ENCODE measurements around the gene PCDH8.

The PCDH8 gene

GRCh38 chr13:52851137-52851962 is 2.9 kb upstream of the PCDH8 start:
- DNase-seq (ENCODE audit: low spot score), result peak; percentile 63

DNA sequence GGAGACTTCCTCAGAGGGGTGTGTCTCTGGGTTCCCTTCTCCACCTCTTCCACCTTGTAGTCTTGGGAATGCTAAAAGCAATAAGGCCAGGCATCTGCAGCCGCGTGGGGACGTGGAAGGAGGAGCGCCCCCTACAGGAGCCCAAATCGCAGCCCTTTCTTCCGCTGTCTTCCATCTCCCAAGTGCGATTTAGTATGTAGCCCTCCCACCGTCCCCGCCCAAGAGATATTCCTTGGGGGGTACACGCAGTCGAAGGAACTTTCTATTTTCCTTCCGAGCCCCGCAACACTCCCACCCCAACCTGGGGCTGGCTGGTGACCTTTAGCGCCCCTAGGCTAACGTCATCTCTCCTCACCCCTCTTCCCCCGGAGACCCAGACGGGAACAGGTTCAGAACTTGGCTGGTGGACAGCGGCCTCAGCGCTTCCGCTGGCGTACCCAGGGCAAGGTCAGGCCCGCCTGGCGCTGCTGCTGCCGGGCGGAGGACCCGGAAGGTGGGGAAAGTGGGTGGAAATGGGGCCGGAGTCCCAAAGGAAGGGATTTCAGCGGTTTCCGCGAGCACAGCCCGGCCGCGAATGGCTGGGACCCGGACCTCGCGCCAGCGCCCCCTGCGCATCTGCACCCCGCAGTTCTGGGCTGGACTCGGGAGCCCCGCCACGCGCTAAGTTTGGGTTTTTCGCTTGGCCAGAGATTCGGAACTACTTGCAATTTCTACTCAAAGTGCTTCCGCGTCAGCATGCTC is 2.1 kb upstream of the PCDH8 start:
- peak; percentile 86 for DNase-seq (ENCODE audit: low spot score)

GRCh38 chr13:52850072-52850395 is 1.6 kb upstream of the PCDH8 start:
- DNase-seq (ENCODE audit: low spot score), result no peak

- no peak for DNase-seq (ENCODE audit: low spot score)
These were observed 1.0 kb upstream of the PCDH8 start for GRCh38 chr13:52849291-52850071.

- DNase-seq (ENCODE audit: low spot score), result no peak
These were observed 583 bp downstream of the PCDH8 start for GRCh38 chr13:52847682-52848432.

- no peak for DNase-seq (ENCODE audit: low spot score)
These were observed 1.1 kb downstream of the PCDH8 start for GRCh38 chr13:52847322-52847681.

DNA sequence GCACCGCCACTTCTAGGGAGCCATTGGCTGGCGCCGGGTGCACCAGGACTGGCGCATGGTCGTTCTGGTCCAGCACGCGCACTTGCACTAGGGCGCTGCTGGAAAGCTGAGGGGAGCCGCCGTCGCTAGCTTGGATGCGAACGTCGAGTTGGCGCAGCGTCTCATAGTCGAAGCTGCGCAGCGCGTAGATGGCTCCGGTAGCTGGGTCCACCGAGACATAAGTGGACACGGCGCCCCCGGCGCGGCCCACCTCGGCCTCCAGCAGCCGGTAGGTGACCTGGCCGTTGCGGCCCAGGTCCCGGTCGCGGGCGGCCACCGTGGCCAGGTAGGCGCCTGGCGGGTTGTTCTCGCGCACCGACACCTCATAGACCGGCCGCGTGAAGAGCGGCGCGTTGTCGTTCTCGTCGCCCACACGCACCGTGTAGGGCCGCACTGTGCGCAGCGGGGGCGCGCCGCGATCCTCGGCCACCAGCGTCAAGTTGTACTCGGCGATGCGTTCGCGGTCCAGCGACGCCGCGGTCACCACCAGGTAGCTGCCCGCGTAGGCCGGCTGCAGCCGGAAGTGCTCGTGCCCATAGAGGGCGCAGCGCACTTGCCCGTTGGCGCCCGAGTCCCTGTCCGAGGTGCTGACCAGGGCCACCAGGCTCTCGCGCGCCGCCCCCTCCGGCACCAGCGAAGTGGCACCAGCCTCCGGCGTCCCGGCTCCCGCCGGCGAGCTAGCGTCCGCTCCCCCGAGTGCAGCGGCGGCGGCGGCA is 1.7 kb downstream of the PCDH8 start:
- DNase-seq (ENCODE audit: low spot score), result no peak

DNA sequence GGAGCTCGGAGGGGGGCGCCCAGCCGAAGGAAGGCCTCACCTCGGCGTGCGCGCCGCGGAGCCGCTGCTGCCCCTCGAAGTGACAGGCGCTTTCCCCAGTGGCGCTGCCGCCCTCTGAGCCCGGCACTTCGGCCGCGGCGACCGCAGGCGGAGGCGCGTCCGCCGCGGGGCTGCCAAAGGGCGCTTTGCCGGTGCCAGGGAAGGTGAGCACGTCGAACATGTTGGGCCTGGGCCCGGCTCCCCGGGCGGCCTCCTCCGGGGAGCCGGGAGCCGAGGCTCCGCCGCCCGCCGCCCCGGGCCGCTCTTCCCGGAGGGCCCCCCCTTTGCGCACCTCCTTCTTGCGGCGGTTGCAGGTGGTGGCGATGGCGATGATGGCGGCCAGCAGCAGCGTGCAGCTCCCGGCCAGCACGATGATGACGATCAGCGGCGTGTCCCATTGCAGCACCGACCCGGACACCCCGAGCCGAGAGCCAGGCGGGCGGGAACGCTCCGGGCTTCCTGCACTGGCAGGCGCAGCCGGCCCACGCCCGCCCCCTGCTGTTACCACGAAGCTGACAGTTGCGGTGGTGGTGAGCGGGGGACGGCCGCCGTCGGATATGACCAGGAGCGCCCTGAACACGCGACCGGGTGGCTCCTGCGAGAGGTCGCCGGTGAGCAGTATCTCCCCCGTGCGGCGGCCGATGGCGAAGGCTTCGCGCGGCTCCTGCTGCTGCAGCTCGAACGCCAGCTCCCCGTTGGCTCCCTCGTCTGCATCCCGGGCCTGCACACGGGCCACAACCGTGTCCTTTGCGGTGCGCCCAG is 2.5 kb downstream of the PCDH8 start:
- no peak for DNase-seq (ENCODE audit: low spot score)

DNA sequence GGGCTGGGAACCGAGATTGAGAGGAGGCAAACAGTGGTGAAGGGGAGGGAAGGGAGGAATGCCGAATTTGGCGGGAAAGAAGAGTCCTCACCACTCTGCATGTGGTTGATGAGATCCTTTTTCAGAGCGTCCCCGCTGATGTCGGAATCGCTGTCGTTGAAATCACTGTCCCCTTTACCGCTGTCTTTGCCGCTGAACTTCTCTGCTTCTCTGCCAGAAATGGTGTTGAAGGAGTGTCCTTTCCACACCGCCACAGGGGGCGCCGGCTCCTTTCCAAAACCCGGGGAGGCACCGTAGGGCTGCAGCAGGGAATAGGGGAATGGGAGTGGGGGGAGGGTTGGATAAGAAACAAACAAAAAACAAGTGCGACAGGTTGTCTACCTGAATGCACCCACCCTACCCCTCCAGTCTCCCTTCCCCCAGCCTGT is 3.1 kb downstream of the PCDH8 start:
- DNase-seq (ENCODE audit: low spot score), result no peak

GRCh38 chr13:52844836-52845235 is 3.6 kb downstream of the PCDH8 start:
- no peak for DNase-seq (ENCODE audit: low spot score)

DNA sequence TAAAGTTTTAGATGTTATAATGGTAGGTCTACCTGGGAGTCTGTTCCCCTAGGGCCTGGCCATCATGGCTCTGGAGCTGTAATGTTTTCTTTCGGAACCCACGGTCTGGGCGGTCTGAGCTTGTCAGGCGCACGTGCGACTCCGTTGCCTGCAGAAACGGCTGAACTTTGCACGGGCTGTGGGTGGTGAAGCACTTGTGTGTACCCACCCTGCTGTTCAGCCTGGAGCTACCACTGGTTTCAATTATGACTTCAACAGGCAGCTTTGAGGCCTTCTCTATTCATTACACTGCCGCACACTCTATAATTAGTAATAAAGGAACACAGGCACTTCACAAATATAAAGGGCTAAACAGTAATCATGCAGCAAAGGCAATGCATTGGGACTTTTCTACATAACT is 6.0 kb downstream of the PCDH8 start:
- no peak for DNase-seq (ENCODE audit: low spot score)

DNA sequence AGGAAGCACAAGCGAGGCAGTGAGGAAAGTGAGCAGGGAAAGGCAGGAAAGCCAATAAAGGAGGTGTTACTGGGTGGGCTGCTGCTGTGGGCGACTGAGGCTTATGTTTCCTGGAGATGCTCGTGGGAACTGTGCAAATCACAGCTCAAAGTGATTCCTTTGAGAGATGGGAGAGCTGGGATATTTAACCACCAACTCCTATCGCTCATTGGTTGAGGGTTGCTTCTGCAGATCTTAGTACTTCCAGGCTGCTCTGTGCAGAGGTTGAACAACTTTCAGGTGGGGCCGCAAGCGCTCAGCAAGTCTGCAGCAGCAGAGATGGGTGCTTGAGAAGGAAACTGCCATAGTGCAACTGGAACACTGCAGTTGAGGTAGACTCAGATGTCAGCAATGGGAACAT is 8.4 kb downstream of the PCDH8 start:
- DNase-seq (ENCODE audit: low spot score), result no peak

DNA sequence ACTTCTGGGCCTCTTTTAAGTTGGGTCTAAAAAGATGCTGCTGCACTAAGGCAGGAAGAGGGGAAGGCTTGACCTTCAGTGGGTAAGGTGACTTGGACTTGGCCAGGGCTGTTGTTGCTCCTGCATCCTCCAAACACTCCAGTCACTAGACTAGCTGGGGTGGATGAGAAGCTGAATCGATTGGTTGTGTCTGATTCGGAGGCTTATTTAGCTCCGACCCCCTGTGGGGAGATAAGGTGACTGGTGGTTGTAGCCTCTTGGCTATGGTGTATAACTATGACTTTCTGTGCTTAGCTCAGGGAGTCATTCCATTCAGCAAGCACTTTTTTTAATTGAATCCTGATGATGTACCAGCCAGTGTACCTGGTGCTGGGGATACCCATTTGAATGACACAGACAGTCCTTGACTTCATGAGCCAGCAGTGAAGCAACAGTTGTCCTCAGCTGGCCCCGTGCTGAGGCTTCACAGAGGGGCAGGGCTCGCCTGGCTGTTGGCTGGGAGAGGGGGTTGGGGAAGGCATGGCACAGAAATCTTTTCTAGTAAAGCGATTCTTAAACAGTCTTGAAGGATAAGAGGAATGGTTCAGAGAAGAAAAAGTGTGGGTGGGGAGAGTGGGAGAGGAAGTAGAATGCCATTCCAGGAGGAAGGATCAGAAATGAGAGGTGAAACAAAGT is 9.9 kb downstream of the PCDH8 start:
- no peak for DNase-seq (ENCODE audit: low spot score)

DNA sequence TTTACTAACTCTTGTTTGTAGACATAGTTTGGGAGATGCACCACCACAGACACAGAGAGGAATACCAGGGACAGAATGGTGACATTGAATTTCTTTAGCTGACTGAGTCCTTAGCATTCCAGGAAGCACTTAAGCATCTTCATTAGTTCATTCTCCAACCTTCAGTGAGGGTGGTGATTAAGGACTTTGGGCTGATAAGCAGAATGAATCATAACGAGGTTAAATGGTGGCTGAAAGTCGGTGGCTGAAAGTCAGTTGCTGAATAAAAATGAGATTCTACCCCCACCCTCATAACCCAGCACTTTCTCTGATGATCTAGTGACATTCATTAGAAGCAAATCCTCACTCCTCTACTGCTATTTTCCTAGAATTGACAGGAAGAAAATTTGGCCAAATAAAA is 10.6 kb downstream of the PCDH8 start:
- no peak for DNase-seq (ENCODE audit: low spot score)

DNA sequence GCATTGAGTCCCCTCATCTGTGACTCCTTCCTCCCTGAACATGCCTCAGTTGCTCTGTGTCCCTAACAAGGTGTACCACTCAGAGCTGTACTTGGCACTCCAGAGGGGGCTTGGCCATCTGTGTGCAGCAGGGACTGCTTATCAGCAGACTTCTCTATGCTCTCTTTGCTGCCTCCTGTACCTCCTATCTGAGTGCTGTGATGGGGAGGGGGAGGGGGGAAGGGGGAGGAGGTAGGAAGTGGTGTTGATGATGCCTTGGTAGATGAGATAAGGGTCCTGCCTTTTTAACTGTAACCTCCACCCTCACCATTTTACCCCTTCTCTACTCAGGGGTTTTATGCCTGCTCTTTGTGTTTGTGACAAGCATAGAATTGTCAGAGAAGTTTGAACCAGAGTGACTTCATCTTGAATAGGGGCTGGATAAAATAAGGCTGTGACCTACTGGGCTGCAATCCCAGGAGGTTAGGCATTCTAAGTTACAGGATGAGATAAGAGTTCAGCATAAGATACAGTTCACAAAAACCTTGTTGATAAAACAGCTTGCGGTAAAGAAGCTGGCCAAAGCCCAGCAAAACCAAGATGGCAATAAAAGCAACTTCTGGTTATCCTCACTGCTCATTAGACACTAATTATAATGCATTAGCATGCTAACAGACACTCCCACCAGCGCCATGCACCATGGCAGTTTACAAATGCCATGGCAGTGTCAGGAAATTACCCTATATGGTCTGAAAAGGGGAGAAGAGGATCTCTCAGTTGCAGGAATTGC is 13.2 kb downstream of the PCDH8 start:
- no peak for DNase-seq (ENCODE audit: low spot score)

GRCh38 chr13:52833296-52833875 is 15.1 kb downstream of the PCDH8 start:
- no peak for DNase-seq (ENCODE audit: low spot score)

DNA sequence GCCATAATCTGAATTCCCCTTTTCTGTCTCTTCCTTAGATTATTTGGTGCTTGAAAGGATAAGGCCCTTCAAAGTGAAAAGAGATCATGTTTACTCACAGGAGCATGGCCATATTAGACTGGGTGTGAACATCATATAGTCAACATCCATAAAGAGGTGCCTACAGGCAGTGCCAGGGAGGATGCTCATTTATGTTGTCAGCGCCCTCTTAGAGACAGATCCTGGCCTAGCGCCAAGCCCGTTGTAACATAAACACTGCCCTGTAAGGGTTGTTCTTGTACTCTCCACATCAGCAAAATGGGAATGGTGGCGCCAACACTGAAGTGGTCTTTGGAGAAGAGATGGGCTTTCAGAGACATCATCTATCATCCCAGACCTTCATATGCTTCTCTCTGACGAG is 16.1 kb downstream of the PCDH8 start:
- DNase-seq (ENCODE audit: low spot score), result no peak

GRCh38 chr13:52830946-52831345 is 17.5 kb downstream of the PCDH8 start:
- DNase-seq (ENCODE audit: low spot score), result no peak

DNA sequence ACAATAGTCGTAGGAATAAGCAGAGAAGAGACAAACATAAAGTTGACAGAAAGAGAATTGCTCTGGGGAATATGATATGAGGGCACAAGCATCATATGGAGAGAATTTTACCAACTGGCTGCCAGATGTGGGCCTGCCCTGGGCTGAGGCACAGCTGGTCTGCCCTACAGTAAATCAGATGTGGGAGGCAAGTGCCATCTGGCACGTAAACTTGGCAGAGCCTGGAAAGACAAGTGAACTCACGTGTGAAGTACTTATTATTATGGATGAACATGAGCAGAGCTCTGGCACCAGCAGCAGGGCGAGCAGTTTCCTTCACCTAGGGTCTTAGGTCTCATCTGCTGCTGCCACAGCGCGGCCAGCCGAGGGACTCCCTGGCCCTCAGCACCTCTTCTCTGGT is 20.6 kb downstream of the PCDH8 start:
- no peak for DNase-seq (ENCODE audit: low spot score)
